Upper lobe of right lung (tissue), 1 donor: ENCODE data around the gene SPACA5. TPM values are rescaled to one million over a fixed set of nuclear protein-coding genes. Genes with fewer than 3 reads are reported as not detected.
"Not testable (repeated sequence)": the region's sequence is repeated elsewhere in the genome, so short reads cannot be mapped to it uniquely, and the experiment has no call there.

Experiments
- ATAC-seq: fragments of 200-7000 bp; cut with Tn5 transposase; one replicate; pipeline ENCODE4 v1.9.1; 2020; ENCODE audit warnings: mild to moderate bottlenecking, moderate library complexity
- DNase-seq: peaks from one replicate; pipeline ENCODE4 v3.0.0-alpha.2; 2020
- H3K27ac ChIP-seq: fragments of 200-600 bp; one replicate; pipeline ENCODE4 v1.8.0; 2022
- H3K27me3 ChIP-seq: fragments of 200-600 bp; one replicate; pipeline ENCODE4 v1.8.0; 2022; ENCODE audit warnings: mild to moderate bottlenecking
- H3K36me3 ChIP-seq: fragments of 200-600 bp; one replicate; pipeline ENCODE4 v1.8.0; 2022
- H3K4me1 ChIP-seq: fragments of 200-600 bp; one replicate; pipeline ENCODE4 v1.8.0; 2022
- H3K4me3 ChIP-seq: fragments of 200-600 bp; one replicate; pipeline ENCODE4 v1.8.0; 2022; ENCODE audit warnings: mild to moderate bottlenecking
- H3K9me3 ChIP-seq: fragments of 200-600 bp; one replicate; pipeline ENCODE4 v1.8.0; 2022
- CTCF ChIP-seq: fragments of 200-600 bp; IDR thresholded peaks from one replicate; pipeline ENCODE4 v1.8.0; 2022; ENCODE audit warnings: antibody characterized with exemption
- intact Hi-C: fragments of 100-400 bp; cut with DNase I; formaldehyde crosslinking; loops from one replicate; pipeline ENCODE4 v1.11.0; 2022
- long read RNA-seq: library from polyadenylated mRNA; unstranded; transcript quantifications from one replicate; pipeline ENCODE4 v2.0.0, GENCODE V29; 2021
- total RNA-seq: library from RNA; stranded (reverse); fragmentation: NEBNext Ultra II Directional; extraction: Animal tissue kit (Norgen Biotek cat#: 25700); gene quantifications from one replicate; pipeline ENCODE4 v1.2.1, GENCODE V29; 2021
- donor health status: DM: no; HTN: yes; CAD: no; lungs with severe emphysema.

SPACA5 gene
- total RNA-seq: not detected
- long read RNA-seq: 0 reads

GRCh38 chrX:48006688-48007087, at the start of gene SPACA5:
TSS of gene SPACA5 (plus strand) at chrX:48006988. CDS start at chrX:48007803, 815 bp downstream.
- intact Hi-C loops, H3K27me3 ChIP-seq, H3K9me3 ChIP-seq, ATAC-seq, H3K4me1 ChIP-seq, DNase-seq, H3K27ac ChIP-seq, H3K4me3 ChIP-seq, H3K36me3 ChIP-seq: not testable (repeated sequence)

DNA sequence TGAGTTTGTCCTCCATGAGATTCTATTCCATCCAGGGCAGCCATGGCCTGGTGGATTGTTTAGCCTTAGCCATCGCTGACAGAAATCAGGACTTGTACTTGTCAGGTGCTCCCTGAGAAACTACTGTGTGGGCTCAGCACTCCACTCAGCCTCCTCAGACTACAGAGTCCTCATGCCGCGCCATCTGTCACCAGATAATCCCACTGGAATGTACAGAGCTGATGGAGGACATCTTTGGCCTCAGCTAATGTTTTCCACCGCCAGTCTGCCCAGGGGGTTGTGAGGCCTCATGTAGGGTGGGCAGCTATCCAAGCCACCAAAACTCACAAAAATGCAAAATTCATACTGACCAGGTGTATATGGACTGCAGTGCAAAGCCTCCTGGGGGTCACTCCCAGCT, 48.6 kb upstream of the SPACA5 start:
- H3K27ac ChIP-seq, H3K36me3 ChIP-seq, H3K4me1 ChIP-seq, DNase-seq, ATAC-seq, H3K9me3 ChIP-seq, H3K4me3 ChIP-seq, intact Hi-C loops, H3K27me3 ChIP-seq: not testable (repeated sequence)

- H3K9me3 ChIP-seq: no peaks in the 10 kb centered on the region
- H3K27ac ChIP-seq: no peak overlapping the region
- no peak for DNase-seq
- no peak overlapping the region for H3K4me3 ChIP-seq
- H3K4me1 ChIP-seq: no peaks in the 10 kb centered on the region
- intact Hi-C loops: no loop called here
- H3K36me3 ChIP-seq: no peaks in the 10 kb centered on the region
- H3K27me3 ChIP-seq: no peaks in the 10 kb centered on the region
- peak; percentile 71 for ATAC-seq
- peak; percentile 13 for TF ChIP-seq CTCF
These were observed 47.9 kb upstream of the SPACA5 start for GRCh38 chrX:47958761-47959342.

DNA sequence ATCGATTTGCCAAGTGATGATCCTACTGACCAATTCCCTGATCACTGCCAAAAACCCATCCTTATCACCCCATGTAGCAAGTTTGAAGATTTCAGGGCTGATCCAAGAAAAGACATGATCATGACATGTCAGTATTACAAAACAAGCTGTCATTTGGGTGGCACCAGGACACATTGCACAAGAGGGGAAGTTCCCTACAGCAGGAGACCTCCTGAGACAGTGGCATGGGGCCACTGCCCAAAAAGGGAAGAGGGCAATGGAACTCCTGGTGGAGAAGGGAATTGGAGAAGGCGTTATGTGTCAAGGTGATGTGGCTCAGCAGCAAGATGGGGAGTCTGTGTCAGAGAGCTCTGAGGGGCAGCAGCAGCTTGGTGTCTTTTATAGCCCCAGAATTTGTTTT, 46.4 kb upstream of the SPACA5 start:
- Histone ChIP-seq H3K27me3 (no peaks in the 10 kb centered on the region), H3K9me3 (no peaks in the 10 kb centered on the region), H3K4me3 (no peak overlapping the region), H3K36me3 (no peaks in the 10 kb centered on the region), H3K4me1 (no peaks in the 10 kb centered on the region), H3K27ac (no peak overlapping the region)
- TF ChIP-seq CTCF: no peak
- DNase-seq: no peak
- ATAC-seq: peak; percentile 55
- intact Hi-C loops: no loop called here

GRCh38 chrX:47961830-47962229, 45.0 kb upstream of the SPACA5 start:
- DNase-seq, H3K4me3 ChIP-seq, ATAC-seq, H3K9me3 ChIP-seq, H3K36me3 ChIP-seq, H3K4me1 ChIP-seq, intact Hi-C loops, H3K27ac ChIP-seq, H3K27me3 ChIP-seq: not testable (repeated sequence)

- DNase-seq, H3K4me3 ChIP-seq, H3K27me3 ChIP-seq, H3K36me3 ChIP-seq, H3K27ac ChIP-seq, H3K9me3 ChIP-seq, ATAC-seq, intact Hi-C loops, H3K4me1 ChIP-seq: not testable (repeated sequence)
These were observed 41.3 kb upstream of the SPACA5 start for GRCh38 chrX:47965526-47965925.

GRCh38 chrX:47973235-47973634, 33.6 kb upstream of the SPACA5 start:
- no peak overlapping the region for H3K27ac ChIP-seq
- no peaks in the 10 kb centered on the region for H3K36me3 ChIP-seq
- intact Hi-C loops: no loop called here
- no peak overlapping the region for H3K4me3 ChIP-seq
- ATAC-seq (no peak), DNase-seq (no peak)
- H3K27me3 ChIP-seq: no peaks in the 10 kb centered on the region
- no peak for TF ChIP-seq CTCF
- peaks cover 22% of the 10 kb centered on the region for H3K9me3 ChIP-seq
- no peaks in the 10 kb centered on the region for H3K4me1 ChIP-seq
